ENCODE results near the gene IRGC.

The IRGC gene

GRCh38 chr19:43725468-43725867 is 9.6 kb downstream of the IRGC start:
- no peak for DNase-seq

- DNase-seq, result no peak
Observed at GRCh38 chr19:43726736-43727592, 11.1 kb downstream of the IRGC start.

GRCh38 chr19:43727593-43727853 is 11.6 kb downstream of the IRGC start:
- no peak for DNase-seq

- DNase-seq, result no peak
Observed at GRCh38 chr19:43729919-43730318, 14.0 kb downstream of the IRGC start.

- no peak for DNase-seq
Observed at GRCh38 chr19:43731346-43731745, 15.5 kb downstream of the IRGC start.

- DNase-seq, result no peak
Observed at GRCh38 chr19:43731846-43732245, 16.0 kb downstream of the IRGC start.

- no peak for DNase-seq
Observed at GRCh38 chr19:43735013-43735412, 19.1 kb downstream of the IRGC start.

- no peak for DNase-seq
Observed at GRCh38 chr19:43735957-43736356, 20.1 kb downstream of the IRGC start.

- no peak for DNase-seq
Observed at GRCh38 chr19:43738780-43739211, 22.9 kb downstream of the IRGC start.

GRCh38 chr19:43739439-43740235 is 23.8 kb downstream of the IRGC start:
- no peak for DNase-seq

- DNase-seq, result no peak
Observed at GRCh38 chr19:43741075-43741825, 25.4 kb downstream of the IRGC start.

- no peak for DNase-seq
Observed at GRCh38 chr19:43743059-43743458, 27.2 kb downstream of the IRGC start.

- peak; percentile 45 for DNase-seq
Observed at GRCh38 chr19:43747557-43748204, 31.8 kb downstream of the IRGC start.

GRCh38 chr19:43748205-43748594 is 32.3 kb downstream of the IRGC start:
- DNase-seq, result no peak

- no peak for DNase-seq
Observed at GRCh38 chr19:43748685-43749084, 32.8 kb downstream of the IRGC start.

- no peak for DNase-seq
Observed at GRCh38 chr19:43749152-43749551, 33.3 kb downstream of the IRGC start.

GRCh38 chr19:43749898-43750297 is 34.0 kb downstream of the IRGC start:
- no peak for DNase-seq

- DNase-seq, result no peak
Observed at GRCh38 chr19:43751466-43752220, 35.8 kb downstream of the IRGC start.

- DNase-seq, result no peak
Observed at GRCh38 chr19:43752287-43752875, 36.5 kb downstream of the IRGC start.

- DNase-seq, result no peak
Observed at GRCh38 chr19:43754253-43754502, 38.3 kb downstream of the IRGC start.

- DNase-seq, result peak; percentile 98
Observed at GRCh38 chr19:43754503-43755255, 38.8 kb downstream of the IRGC start, which contains the start of gene SMG9. Gene SMG9, minus strand, starts transcription at chr19:43754962. Its CDS starts 4,221 bp downstream, at chr19:43750741.
